ENCODE results near the gene NKX2-2. TPM values are rescaled to one million over a fixed set of nuclear protein-coding genes. Genes with fewer than 3 reads are reported as not detected.

Gene NKX2-2
- polyA plus RNA-seq, 2 donors: not detected

DNA sequence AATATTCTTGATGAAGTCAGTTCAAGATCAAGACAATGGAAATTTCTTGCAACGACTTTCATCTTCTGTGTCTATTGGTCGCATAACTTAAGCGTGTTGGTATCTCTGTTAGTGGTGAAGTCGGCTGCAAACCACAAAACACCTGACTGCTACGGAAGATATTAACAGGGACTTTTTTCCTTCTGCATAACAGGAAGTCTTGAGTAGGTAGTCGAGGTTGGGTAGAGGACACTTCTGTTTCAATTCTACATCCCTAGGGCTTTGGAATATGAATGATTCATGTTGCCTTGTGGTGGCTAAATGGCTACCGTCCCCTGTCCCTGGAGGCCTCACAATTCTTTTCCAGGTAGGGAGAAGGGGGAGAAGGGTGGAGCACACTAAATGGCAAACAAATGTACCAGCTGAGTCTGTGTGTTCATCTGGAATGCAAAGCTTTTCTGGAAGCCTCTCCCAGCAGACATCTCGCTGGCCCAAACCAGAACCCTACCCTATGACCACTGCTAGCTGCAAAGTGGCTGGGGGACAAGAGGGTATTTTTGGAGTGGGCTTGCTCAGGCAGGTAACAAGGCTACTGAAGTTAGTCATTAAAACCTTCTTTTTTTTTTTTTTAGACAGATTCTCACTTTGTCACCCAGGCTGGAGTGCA lies 34.6 kb upstream of the NKX2-2 start:
- Histone ChIP-seq H3K36me3 (ENCODE audit: control insufficient read depth in 2 of 2, insufficient read depth in 2 of 2, low read length in 1 of 2) (no peaks in the 10 kb centered on the region), H3K27ac (ENCODE audit: low read depth in 2 of 2, low read length in 1 of 2) (no peak overlapping the region), H3K9me3 (ENCODE audit: control insufficient read depth in 2 of 2, insufficient read depth in 1 of 2, low read depth in 1 of 2, low read length in 1 of 2) (peaks cover 0 to 2% of the 10 kb centered on the region in 2 donors), H3K27me3 (ENCODE audit: control insufficient read depth in 1 of 2, insufficient read depth in 2 of 2, low read length in 2 of 2) (no peaks in the 10 kb centered on the region), H3K4me3 (ENCODE audit: low read depth in 1 of 2, low read length in 2 of 2) (no peak overlapping the region), H3K4me1 (ENCODE audit: control insufficient read depth in 2 of 2, insufficient read depth in 2 of 2, low read length in 1 of 2) (no peaks in the 10 kb centered on the region)
- 59 to 62% methylated on average over 8 of the region's 8 CpGs for WGBS, 2 donors

DNA sequence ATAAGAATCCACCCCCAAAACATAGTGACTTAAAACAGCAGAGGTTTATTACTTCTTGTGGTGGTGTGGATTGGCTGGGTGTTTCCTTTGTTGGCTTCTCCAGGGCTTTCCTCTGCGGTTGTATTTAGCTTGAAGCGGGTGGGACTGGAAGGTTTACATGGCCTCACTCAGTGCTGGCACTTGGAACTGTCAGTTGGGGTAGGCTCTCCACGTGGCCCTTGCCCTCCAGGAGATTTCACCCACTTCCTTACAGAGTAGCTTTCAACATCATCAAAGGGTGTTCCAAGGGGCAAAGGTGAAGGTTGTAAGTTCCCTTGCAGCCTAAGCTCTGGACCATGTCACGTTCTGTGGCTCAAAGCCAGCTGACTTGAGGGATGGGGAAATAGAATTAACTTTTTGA lies 32.5 kb upstream of the NKX2-2 start:
- Histone ChIP-seq H3K27ac (ENCODE audit: low read depth in 2 of 2, low read length in 1 of 2) (no peak overlapping the region), H3K36me3 (ENCODE audit: control insufficient read depth in 2 of 2, insufficient read depth in 2 of 2, low read length in 1 of 2) (no peaks in the 10 kb centered on the region), H3K4me1 (ENCODE audit: control insufficient read depth in 2 of 2, insufficient read depth in 2 of 2, low read length in 1 of 2) (no peaks in the 10 kb centered on the region), H3K27me3 (ENCODE audit: control insufficient read depth in 1 of 2, insufficient read depth in 2 of 2, low read length in 2 of 2) (no peaks in the 10 kb centered on the region), H3K4me3 (ENCODE audit: low read depth in 1 of 2, low read length in 2 of 2) (no peak overlapping the region), H3K9me3 (ENCODE audit: control insufficient read depth in 2 of 2, insufficient read depth in 1 of 2, low read depth in 1 of 2, low read length in 1 of 2) (peaks cover 0 to 2% of the 10 kb centered on the region in 2 donors)
- WGBS, 2 donors: 30 to 38% methylated on average over 4 of the region's 4 CpGs

DNA sequence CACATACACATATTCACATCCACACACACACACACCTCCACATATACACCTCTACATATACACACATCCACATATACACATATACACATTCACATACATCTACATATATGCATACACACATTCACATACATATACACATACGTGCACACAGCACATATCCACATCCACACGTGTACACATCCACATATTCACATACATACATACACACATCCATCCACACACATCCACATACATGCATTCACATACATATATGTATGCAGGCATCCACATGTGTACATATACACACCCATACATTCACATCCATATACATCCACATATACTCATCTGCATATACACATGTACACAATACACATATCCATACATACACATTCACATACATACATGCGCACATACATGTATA lies 25.6 kb upstream of the NKX2-2 start:
- Histone ChIP-seq H3K9me3 (ENCODE audit: control insufficient read depth in 2 of 2, insufficient read depth in 1 of 2, low read depth in 1 of 2, low read length in 1 of 2) (peaks cover 0 to 2% of the 10 kb centered on the region in 2 donors), H3K36me3 (ENCODE audit: control insufficient read depth in 2 of 2, insufficient read depth in 2 of 2, low read length in 1 of 2) (no peaks in the 10 kb centered on the region), H3K4me1 (ENCODE audit: control insufficient read depth in 2 of 2, insufficient read depth in 2 of 2, low read length in 1 of 2) (no peaks in the 10 kb centered on the region), H3K27ac (ENCODE audit: low read depth in 2 of 2, low read length in 1 of 2) (no peak overlapping the region), H3K27me3 (ENCODE audit: control insufficient read depth in 1 of 2, insufficient read depth in 2 of 2, low read length in 2 of 2) (no peaks in the 10 kb centered on the region), H3K4me3 (ENCODE audit: low read depth in 1 of 2, low read length in 2 of 2) (no peak overlapping the region)
- WGBS, 2 donors: 77 to 79% methylated on average over 3 of the region's 3 CpGs

DNA sequence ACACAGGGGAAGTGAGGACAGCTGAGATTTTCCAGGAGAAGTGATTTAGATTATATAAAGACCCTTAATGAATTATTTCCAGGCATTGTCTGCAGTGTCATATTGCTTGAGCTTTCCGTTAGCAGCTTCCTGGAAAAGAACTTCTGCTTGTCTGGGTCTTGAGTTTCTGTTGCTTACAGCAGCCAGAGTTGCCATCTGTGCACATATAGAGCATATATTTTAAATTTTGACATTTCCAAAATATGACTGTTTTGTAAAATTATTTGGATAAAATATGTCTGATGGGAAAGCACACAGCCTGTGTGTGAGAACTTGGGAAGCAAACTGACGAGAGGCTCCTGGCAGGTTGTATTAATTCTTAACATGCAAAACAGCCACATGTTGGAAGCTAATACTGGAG lies 21.0 kb upstream of the NKX2-2 start:
- Histone ChIP-seq H3K27ac (ENCODE audit: low read depth in 2 of 2, low read length in 1 of 2) (no peak overlapping the region), H3K27me3 (ENCODE audit: control insufficient read depth in 1 of 2, insufficient read depth in 2 of 2, low read length in 2 of 2) (no peaks in the 10 kb centered on the region), H3K9me3 (ENCODE audit: control insufficient read depth in 2 of 2, insufficient read depth in 1 of 2, low read depth in 1 of 2, low read length in 1 of 2) (no peaks in the 10 kb centered on the region), H3K4me3 (ENCODE audit: low read depth in 1 of 2, low read length in 2 of 2) (no peak overlapping the region), H3K36me3 (ENCODE audit: control insufficient read depth in 2 of 2, insufficient read depth in 2 of 2, low read length in 1 of 2) (no peaks in the 10 kb centered on the region), H3K4me1 (ENCODE audit: control insufficient read depth in 2 of 2, insufficient read depth in 2 of 2, low read length in 1 of 2) (no peaks in the 10 kb centered on the region)
- 46 to 52% methylated on average over 2 of the region's 2 CpGs for WGBS, 2 donors

DNA sequence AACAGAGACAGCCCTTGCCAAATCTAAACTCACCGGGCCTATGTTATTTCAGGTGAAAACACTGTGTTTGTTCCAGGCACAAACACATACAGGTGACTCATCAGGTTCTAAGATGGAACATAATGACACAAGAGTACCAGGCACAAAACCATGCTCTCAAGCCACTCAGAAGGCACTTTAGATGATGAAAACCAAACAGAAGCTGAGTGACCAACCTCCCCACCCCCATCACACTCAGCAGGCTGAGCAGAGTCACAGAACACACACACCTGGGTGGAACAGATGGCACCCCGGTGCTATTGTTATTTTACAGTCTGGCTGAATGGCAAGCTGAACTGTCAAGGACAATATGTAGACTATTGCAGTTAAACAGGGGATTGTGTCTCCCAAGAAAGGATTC lies 20.6 kb upstream of the NKX2-2 start:
- Histone ChIP-seq H3K27me3 (ENCODE audit: control insufficient read depth in 1 of 2, insufficient read depth in 2 of 2, low read length in 2 of 2) (no peaks in the 10 kb centered on the region), H3K4me1 (ENCODE audit: control insufficient read depth in 2 of 2, insufficient read depth in 2 of 2, low read length in 1 of 2) (no peaks in the 10 kb centered on the region), H3K27ac (ENCODE audit: low read depth in 2 of 2, low read length in 1 of 2) (no peak overlapping the region), H3K9me3 (ENCODE audit: control insufficient read depth in 2 of 2, insufficient read depth in 1 of 2, low read depth in 1 of 2, low read length in 1 of 2) (no peaks in the 10 kb centered on the region), H3K4me3 (ENCODE audit: low read depth in 1 of 2, low read length in 2 of 2) (no peak overlapping the region), H3K36me3 (ENCODE audit: control insufficient read depth in 2 of 2, insufficient read depth in 2 of 2, low read length in 1 of 2) (no peaks in the 10 kb centered on the region)
- WGBS, 2 donors: 43 to 54% methylated on average over 2 of the region's 2 CpGs

DNA sequence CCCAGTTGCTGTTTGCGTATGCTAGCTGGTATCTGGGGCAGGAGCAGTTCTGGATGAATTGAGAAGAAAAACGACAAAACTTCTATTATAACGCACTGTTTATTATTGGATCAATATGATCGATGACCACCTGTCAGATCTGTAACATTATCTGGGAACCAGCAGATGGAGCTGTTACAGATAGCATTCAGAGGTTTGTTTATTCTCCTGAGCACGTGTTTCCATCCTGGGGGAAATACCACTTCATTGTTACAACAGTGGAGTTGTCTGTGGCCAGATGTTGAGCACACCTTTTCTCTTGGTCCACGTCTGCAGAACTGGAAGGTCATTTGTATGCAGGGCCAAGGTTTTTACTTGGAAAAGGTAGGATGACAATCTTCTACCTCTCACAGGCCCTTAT lies 16.0 kb upstream of the NKX2-2 start:
- Histone ChIP-seq H3K4me3 (ENCODE audit: low read depth in 1 of 2, low read length in 2 of 2) (no peak overlapping the region), H3K4me1 (ENCODE audit: control insufficient read depth in 2 of 2, insufficient read depth in 2 of 2, low read length in 1 of 2) (no peaks in the 10 kb centered on the region), H3K9me3 (ENCODE audit: control insufficient read depth in 2 of 2, insufficient read depth in 1 of 2, low read depth in 1 of 2, low read length in 1 of 2) (no peaks in the 10 kb centered on the region), H3K36me3 (ENCODE audit: control insufficient read depth in 2 of 2, insufficient read depth in 2 of 2, low read length in 1 of 2) (no peaks in the 10 kb centered on the region), H3K27ac (ENCODE audit: low read depth in 2 of 2, low read length in 1 of 2) (no peak overlapping the region), H3K27me3 (ENCODE audit: control insufficient read depth in 1 of 2, insufficient read depth in 2 of 2, low read length in 2 of 2) (peaks cover under 1 to 2% of the 10 kb centered on the region in 2 donors)
- WGBS, 2 donors: 15 to 21% methylated on average over 6 of the region's 6 CpGs

DNA sequence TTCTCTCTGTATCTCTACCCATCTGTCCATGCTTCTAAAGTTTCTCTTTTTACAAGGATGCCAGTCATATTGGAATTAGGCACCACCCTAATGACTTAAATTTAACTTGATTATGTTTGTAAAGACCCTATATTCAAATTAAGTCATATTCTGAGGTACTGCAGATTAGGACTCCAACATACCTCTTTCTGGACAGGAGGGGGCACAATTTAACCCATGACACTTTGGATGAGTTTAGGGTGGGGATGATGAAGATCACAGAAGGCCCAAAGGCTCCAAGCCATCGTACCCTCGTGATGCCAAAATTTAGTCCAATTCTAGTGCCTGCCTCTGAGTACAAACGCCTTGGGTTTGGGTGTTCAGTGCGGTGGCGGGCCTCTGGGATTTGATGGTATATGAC lies 15.0 kb upstream of the NKX2-2 start:
- H3K4me3 ChIP-seq (ENCODE audit: low read depth in 1 of 2, low read length in 2 of 2): no peak overlapping the region
- H3K4me1 ChIP-seq (ENCODE audit: control insufficient read depth in 2 of 2, insufficient read depth in 2 of 2, low read length in 1 of 2): no peaks in the 10 kb centered on the region
- peaks cover 5 to 7% of the 10 kb centered on the region in 2 donors for H3K27me3 ChIP-seq (ENCODE audit: control insufficient read depth in 1 of 2, insufficient read depth in 2 of 2, low read length in 2 of 2)
- H3K9me3 ChIP-seq (ENCODE audit: control insufficient read depth in 2 of 2, insufficient read depth in 1 of 2, low read depth in 1 of 2, low read length in 1 of 2): no peaks in the 10 kb centered on the region
- WGBS, 2 donors: 86 to 89% methylated on average over 5 of the region's 5 CpGs
- H3K27ac ChIP-seq (ENCODE audit: low read depth in 2 of 2, low read length in 1 of 2): no peak overlapping the region
- no peaks in the 10 kb centered on the region for H3K36me3 ChIP-seq (ENCODE audit: control insufficient read depth in 2 of 2, insufficient read depth in 2 of 2, low read length in 1 of 2)

DNA sequence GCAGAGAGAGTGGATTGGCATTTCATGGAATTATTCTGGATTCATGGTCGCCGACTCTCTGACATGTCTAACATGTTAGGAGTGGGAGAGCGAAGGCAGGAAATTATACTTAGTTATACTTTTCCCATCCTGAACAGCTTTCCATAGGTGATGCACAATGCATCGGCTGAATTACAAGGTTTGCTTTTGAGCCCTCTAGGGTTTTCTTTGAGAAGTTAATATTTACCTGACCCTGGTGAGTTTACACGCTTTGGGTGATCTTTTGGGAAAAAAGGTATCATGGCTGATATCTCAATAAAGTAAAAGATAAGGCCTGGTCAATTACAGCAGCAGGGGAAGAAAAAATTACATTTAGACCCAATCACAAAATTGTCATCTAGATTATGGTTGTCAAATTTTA lies 14.0 kb upstream of the NKX2-2 start:
- WGBS, 2 donors: 75% methylated on average over 5 of the region's 5 CpGs
- peaks cover 5 to 12% of the 10 kb centered on the region in 2 donors for H3K27me3 ChIP-seq (ENCODE audit: control insufficient read depth in 1 of 2, insufficient read depth in 2 of 2, low read length in 2 of 2)

DNA sequence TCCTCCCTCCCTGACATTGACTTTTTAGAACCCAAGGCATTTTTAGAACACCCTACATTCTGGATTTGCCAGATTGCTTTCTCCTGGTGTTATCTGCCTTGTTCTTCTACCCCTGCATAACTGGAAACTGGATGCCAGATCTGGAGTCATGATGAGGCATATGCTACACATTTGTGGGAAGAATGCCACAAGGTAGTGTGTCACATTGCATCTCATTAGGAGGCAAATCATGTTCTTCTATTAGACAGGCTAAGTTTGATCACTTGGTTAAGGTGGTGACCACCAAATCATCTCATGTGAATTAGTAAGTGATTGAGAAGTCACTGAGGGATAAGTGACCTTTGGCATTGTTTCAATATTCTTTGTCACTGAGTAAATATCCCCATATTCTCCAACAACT lies 12.9 kb upstream of the NKX2-2 start:
- Histone ChIP-seq H3K4me3 (ENCODE audit: low read depth in 1 of 2, low read length in 2 of 2) (no peak overlapping the region), H3K27me3 (ENCODE audit: control insufficient read depth in 1 of 2, insufficient read depth in 2 of 2, low read length in 2 of 2) (peaks cover 9 to 22% of the 10 kb centered on the region in 2 donors)

More for the DNA sequence above, 14.0 kb upstream of the NKX2-2 start:
- H3K9me3 ChIP-seq (ENCODE audit: control insufficient read depth in 2 of 2, insufficient read depth in 1 of 2, low read depth in 1 of 2, low read length in 1 of 2): no peaks in the 10 kb centered on the region
- no peaks in the 10 kb centered on the region for H3K36me3 ChIP-seq (ENCODE audit: control insufficient read depth in 2 of 2, insufficient read depth in 2 of 2, low read length in 1 of 2)
- H3K4me1 ChIP-seq (ENCODE audit: control insufficient read depth in 2 of 2, insufficient read depth in 2 of 2, low read length in 1 of 2): no peaks in the 10 kb centered on the region
- H3K27ac ChIP-seq (ENCODE audit: low read depth in 2 of 2, low read length in 1 of 2): no peak overlapping the region
- H3K4me3 ChIP-seq (ENCODE audit: low read depth in 1 of 2, low read length in 2 of 2): no peak overlapping the region

DNA sequence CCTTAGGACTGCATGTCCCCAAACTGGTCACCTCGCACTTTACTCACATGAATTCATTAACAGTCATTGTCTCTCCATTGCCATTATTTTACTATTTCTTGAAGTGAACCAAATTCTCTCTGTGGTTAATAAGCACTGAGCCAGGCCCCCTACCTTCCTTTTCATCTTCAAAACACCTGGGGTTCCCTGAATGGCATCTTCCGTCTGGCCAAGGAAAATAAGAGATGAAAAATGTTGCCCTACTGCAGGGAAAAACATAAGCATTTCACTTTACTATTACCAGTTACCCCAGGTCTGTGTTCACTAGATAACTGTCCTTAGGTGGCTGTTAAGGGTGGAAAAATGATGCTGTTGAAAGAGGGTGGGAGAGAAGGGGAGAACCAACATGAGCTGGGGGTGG lies 10.0 kb upstream of the NKX2-2 start:
- no peaks in the 10 kb centered on the region for H3K9me3 ChIP-seq (ENCODE audit: control insufficient read depth in 2 of 2, insufficient read depth in 1 of 2, low read depth in 1 of 2, low read length in 1 of 2)
- no peak overlapping the region for H3K27ac ChIP-seq (ENCODE audit: low read depth in 2 of 2, low read length in 1 of 2)
- H3K4me1 ChIP-seq (ENCODE audit: control insufficient read depth in 2 of 2, insufficient read depth in 2 of 2, low read length in 1 of 2): peaks cover 3 to 7% of the 10 kb centered on the region in 2 donors
- H3K36me3 ChIP-seq (ENCODE audit: control insufficient read depth in 2 of 2, insufficient read depth in 2 of 2, low read length in 1 of 2): no peaks in the 10 kb centered on the region
- WGBS, 2 donors: 23 to 29% methylated on average over 2 of the region's 2 CpGs
- H3K4me3 ChIP-seq (ENCODE audit: low read depth in 1 of 2, low read length in 2 of 2): no peak overlapping the region
- H3K27me3 ChIP-seq (ENCODE audit: control insufficient read depth in 1 of 2, insufficient read depth in 2 of 2, low read length in 2 of 2): peaks cover 26 to 32% of the 10 kb centered on the region in 2 donors

More for the DNA sequence above, 12.9 kb upstream of the NKX2-2 start:
- Histone ChIP-seq H3K9me3 (ENCODE audit: control insufficient read depth in 2 of 2, insufficient read depth in 1 of 2, low read depth in 1 of 2, low read length in 1 of 2) (no peaks in the 10 kb centered on the region), H3K4me1 (ENCODE audit: control insufficient read depth in 2 of 2, insufficient read depth in 2 of 2, low read length in 1 of 2) (peaks cover 0 to 7% of the 10 kb centered on the region in 2 donors), H3K36me3 (ENCODE audit: control insufficient read depth in 2 of 2, insufficient read depth in 2 of 2, low read length in 1 of 2) (no peaks in the 10 kb centered on the region), H3K27ac (ENCODE audit: low read depth in 2 of 2, low read length in 1 of 2) (no peak overlapping the region)

All from esophagus (tissue), 2 donors.